HUES64 (cell line): ENCODE measurements around the gene ZDHHC18.

Source experiments
- H3K27ac ChIP-seq: 2 replicates; pipeline ENCODE4 v1.7.0; 2013; ENCODE audit warnings: low read depth, low read length, inconsistent platforms
- H3K27me3 ChIP-seq: 2 replicates; pipeline ENCODE4 v1.6.1; 2013; ENCODE audit warnings: mild to moderate bottlenecking, low read length; ENCODE audit not compliant: insufficient read depth
- H3K36me3 ChIP-seq: 2 replicates; pipeline ENCODE4 v1.6.1; 2013; ENCODE audit warnings: mild to moderate bottlenecking, low read length; ENCODE audit not compliant: insufficient read depth
- H3K4me1 ChIP-seq: 2 replicates; pipeline ENCODE4 v1.6.1; 2013; ENCODE audit warnings: mild to moderate bottlenecking, low read length, moderate library complexity; ENCODE audit not compliant: insufficient read depth
- H3K4me3 ChIP-seq: 2 replicates; pipeline ENCODE4 v1.5.1; 2013; ENCODE audit warnings: mild to moderate bottlenecking, low read length, moderate library complexity
- H3K9ac ChIP-seq: 2 replicates; pipeline ENCODE4 v1.6.1; 2013; ENCODE audit warnings: mild to moderate bottlenecking, low read depth, low read length
- H3K9me3 ChIP-seq: 2 replicates; pipeline ENCODE4 v1.6.1; 2013; ENCODE audit warnings: low read depth, low read length; ENCODE audit not compliant: insufficient read depth
- WGBS: fragments of 150-250, 120-280 bp; methylation state at CpG from one replicate; pipeline ENCODE4 v1.1.7; 2013; ENCODE audit warnings: missing lambda C conversion rate; 5-methylcytosine and 5-hydroxymethylcytosine counted together

Gene ZDHHC18

DNA sequence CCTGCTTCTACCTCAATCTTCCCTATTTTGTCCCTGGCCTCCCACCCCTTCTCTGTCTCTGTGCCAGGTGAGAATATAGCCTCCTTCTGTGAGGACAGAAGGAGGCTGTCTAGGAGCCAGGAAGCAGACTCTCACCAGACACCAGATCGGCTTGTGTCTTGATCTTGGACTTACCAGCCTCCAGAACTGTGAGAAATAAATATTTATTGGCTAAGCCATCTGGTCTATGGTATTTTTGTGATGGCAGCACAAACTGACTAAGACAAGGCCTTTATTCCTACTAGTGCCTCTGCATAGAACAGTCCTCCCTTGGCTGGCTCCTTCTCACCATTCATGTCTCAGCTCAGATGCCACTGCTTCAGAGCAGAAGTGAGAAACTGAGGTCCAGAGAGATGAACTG, 61.7 kb downstream of the ZDHHC18 start:
- peaks cover 63% of the 10 kb centered on the region for H3K36me3 ChIP-seq

DNA sequence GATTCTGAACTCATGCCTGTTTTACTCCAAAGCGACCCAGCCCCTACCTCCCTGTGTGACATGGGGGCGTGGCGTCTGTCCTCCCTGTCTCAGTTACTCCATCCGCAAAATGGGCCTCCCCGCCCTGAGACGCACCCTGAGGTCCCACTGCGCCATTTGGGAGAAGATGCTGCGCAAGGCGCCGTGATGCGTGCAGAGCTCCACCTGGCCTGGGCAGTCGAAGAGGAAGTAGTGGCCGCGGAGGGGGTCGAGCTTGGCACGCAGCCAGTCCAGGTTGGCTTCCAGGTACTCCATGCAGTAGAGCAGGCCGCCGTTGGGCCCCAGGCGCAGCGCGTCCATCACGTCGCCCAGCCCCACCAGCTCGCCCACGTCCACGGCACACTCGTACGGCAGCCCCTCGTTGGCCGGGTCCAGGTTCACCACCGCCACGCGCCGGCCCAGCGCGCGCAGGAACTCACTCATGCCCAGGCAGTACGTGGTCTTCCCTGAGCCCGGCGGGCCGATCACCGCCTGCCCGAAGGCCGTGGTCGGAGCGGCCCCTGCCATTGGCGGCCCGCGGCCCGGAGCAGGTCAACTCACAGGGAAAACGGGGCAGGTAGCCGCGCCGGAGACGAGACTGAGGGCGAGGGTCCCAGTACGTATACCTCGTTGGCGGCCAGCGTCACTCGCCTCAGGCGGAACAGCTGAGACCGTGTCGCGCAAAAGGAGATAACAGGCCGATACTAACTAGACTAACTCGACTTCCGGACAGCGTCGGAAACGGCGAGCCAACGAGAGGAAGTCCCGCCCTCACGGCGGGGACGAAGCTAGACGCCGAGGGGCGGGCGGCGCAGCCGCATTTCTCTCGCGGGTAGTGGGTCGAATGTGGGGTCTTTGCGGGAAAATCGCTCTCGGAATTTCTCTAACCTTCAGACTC, 63.3 kb downstream of the ZDHHC18 start, which contains the start of gene GPN2:
TSS of gene GPN2 (minus strand) at position 733 of the 916 bp plus-strand sequence. CDS start at position 546, 187 bp downstream.
- H3K4me1 ChIP-seq, result no peaks in the 10 kb centered on the region
- peaks cover 61% of the 10 kb centered on the region for H3K36me3 ChIP-seq
- peak within 1 kb of the TSS; percentile 86 for H3K9ac ChIP-seq
- WGBS, result 3% methylated on average over 89 of the region's 89 CpGs
- peak within 1 kb of the TSS; percentile 86 for H3K27ac ChIP-seq
- peak within 1 kb of the TSS; percentile 94 for H3K4me3 ChIP-seq
- H3K9me3 ChIP-seq, result no peaks in the 10 kb centered on the region
- H3K27me3 ChIP-seq, result no peaks in the 10 kb centered on the region

More for the DNA sequence above, 61.7 kb downstream of the ZDHHC18 start:
- no peaks in the 10 kb centered on the region for H3K4me1 ChIP-seq
- no peaks in the 10 kb centered on the region for H3K27me3 ChIP-seq
- no peak overlapping the region for H3K9ac ChIP-seq
- no peaks in the 10 kb centered on the region for H3K9me3 ChIP-seq
- no peak overlapping the region for H3K27ac ChIP-seq
- 100% methylated on average over 1 of the region's 1 CpG for WGBS
- H3K4me3 ChIP-seq, result no peak overlapping the region

DNA sequence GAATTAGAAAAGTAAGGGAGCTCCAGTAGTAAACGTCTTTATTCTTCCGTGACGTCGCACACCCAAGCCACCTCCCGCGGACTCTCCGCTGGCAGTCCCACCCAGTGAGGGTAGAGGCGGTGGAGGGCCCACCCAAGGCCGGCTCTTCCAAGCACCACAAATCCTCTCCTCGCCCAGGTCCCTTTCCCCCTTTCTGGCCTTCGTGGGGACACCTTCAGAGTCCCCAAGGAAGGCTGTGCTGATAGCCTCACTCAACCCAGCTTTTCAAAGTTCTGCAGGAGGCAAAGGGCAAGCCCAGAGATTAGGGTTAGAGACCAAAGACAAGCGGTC, 63.9 kb downstream of the ZDHHC18 start:
- no peaks in the 10 kb centered on the region for H3K27me3 ChIP-seq
- peak overlapping the region; percentile 94 for H3K4me3 ChIP-seq
- no peaks in the 10 kb centered on the region for H3K9me3 ChIP-seq
- no peaks in the 10 kb centered on the region for H3K4me1 ChIP-seq
- 20% methylated on average over 12 of the region's 12 CpGs for WGBS
- peak overlapping the region; percentile 86 for H3K27ac ChIP-seq
- peak overlapping the region; percentile 86 for H3K9ac ChIP-seq
- H3K36me3 ChIP-seq, result peaks cover 58% of the 10 kb centered on the region

DNA sequence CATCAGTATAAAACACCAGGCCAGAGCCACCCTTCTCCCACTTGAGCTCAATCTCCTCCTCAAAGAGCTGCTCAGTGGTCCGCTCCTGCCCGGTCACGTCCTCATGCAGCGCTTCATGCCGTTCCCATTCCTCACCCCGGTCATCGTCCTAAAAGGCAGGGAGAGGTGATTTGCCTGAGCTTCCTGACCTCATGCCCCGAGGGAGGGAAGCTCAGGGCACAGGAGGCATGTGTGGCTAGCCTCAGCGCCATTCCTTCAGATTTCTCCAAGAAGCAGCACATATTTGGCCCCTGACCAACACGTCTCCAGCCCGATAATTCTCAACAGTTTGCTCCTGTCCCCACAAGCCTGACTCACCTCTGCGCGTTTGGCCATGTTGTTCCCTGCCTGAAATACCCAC, 67.8 kb downstream of the ZDHHC18 start:
- H3K27ac ChIP-seq, result no peak overlapping the region
- H3K4me3 ChIP-seq, result no peak overlapping the region
- no peaks in the 10 kb centered on the region for H3K27me3 ChIP-seq
- H3K9ac ChIP-seq, result no peak overlapping the region
- no peaks in the 10 kb centered on the region for H3K9me3 ChIP-seq
- 0 out of 2 replicates have a peak, but pooled peaks cover 3% of the 10 kb centered on the region for H3K4me1 ChIP-seq
- 96% methylated on average over 13 of the region's 13 CpGs for WGBS
- H3K36me3 ChIP-seq, result peaks cover 50% of the 10 kb centered on the region

DNA sequence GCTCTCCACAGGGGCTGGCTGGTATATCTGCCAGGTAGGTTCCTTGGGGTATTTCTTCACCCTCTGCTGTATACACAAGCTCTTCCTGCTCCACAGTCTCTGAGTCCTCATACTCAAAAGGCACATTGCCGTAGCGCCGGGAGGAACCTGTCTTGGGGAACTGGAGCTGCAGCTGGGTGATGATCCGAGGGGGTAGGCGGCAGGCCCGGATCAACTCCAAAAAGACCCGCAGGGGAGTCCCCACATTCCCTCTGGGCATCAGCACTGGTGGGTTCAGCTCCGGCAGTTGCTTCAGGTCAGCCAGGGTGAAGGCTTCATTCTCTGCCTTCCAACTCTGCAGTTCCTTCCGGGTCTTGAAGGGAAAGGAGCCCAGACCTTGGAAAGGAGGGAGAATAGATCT, 70.9 kb downstream of the ZDHHC18 start:
- Histone ChIP-seq H3K36me3 (peaks cover 45% of the 10 kb centered on the region), H3K9me3 (no peaks in the 10 kb centered on the region), H3K4me3 (no peak overlapping the region), H3K4me1 (0 out of 2 replicates have a peak, but pooled peaks cover 5% of the 10 kb centered on the region), H3K27me3 (no peaks in the 10 kb centered on the region), H3K27ac (no peak overlapping the region), H3K9ac (no peak overlapping the region)
- 94% methylated on average over 9 of the region's 9 CpGs for WGBS

DNA sequence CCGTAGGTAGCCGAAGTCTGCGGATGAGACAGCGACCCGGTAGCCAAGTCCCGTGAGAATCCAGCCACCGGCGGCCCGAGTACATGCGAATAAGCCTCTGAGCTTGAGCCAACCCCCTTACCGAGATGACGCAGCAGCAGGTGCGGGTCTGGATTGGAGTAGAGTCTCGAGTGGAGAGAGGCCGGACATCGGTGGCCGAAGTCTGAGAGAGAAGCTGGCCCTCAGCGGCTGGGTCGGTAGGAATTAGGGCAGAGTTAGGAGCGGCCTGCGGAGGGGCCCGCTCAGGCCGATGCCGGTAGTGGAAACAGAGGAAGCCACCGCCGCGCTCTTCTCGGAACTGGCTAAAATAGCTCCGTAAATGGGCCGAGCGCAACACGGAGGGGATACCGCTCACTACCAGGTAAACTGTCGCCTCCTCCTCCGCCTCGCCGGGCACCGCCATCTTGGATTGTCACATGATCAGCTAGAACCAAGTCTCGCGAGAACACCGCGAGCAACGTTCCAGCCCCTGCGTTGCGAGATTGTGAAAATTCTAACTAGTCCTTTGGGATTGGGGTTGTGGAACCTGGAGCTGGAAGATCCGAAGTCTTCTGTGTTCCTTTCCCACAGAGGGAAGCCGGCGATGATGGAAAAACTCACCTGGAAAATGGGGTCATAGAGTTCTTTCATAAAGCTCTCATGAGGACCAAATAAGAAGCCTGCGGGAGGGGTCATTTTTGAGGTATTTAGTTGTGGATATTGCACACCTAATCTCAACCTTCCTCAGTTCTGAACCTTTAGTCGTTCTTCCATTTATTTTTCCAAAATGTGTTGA, 73.7 kb downstream of the ZDHHC18 start, which contains the start of gene GPATCH3:
TSS of gene GPATCH3 (minus strand) at position 467 of the 814 bp plus-strand sequence. CDS start at position 442, 25 bp downstream.
- peak within 1 kb of the TSS; percentile 94 for H3K9ac ChIP-seq
- H3K36me3 ChIP-seq, result peaks cover 19% of the 10 kb centered on the region
- peak within 1 kb of the TSS; percentile 85 for H3K4me3 ChIP-seq
- no peaks in the 10 kb centered on the region for H3K27me3 ChIP-seq
- peak within 1 kb of the TSS; percentile 92 for H3K27ac ChIP-seq
- H3K9me3 ChIP-seq, result no peaks in the 10 kb centered on the region
- WGBS, result under 1% methylated on average over 49 of the region's 50 CpGs
- H3K4me1 ChIP-seq, result 0 out of 2 replicates have a peak, but pooled peaks cover 5% of the 10 kb centered on the region

DNA sequence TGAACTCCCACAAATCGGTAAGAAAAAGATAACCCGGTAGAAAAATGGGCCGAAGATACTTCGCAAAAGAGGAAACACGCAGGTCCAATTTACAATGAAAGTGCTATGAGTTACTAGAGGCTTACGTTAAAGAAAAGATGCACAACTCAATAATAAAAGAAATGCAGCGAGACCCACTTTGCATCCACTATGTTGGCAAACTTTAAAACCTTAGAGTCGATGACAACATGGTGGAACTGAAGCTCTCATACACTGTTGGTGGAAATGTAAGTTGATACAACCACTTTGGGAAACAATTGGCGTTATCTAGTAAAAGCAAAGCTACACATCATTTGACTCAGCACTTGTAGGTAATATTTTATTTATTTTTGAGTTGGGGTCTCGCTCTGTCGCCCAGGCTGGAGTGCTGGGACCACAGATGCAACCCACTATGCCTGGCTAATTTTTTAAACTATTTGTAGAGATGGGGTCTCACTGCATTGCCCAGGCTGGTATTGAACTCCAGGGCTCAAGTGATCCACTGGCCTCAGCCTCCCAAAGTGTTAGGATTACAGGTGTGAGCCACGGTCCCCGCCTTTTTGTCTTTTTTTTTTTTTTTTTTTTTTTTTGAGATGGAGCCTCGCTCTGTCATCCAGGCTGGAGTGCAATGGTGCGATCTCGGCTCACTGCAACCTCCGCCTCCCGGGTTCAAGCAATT, 74.5 kb downstream of the ZDHHC18 start:
- peak overlapping the region; percentile 94 for H3K9ac ChIP-seq
- H3K36me3 ChIP-seq, result peaks cover 16% of the 10 kb centered on the region
- H3K27ac ChIP-seq, result peak overlapping the region; percentile 92
- no peaks in the 10 kb centered on the region for H3K27me3 ChIP-seq
- H3K4me1 ChIP-seq, result 0 out of 2 replicates have a peak, but pooled peaks cover 5% of the 10 kb centered on the region
- H3K9me3 ChIP-seq, result no peaks in the 10 kb centered on the region
- 80% methylated on average over 16 of the region's 18 CpGs for WGBS
- peak overlapping the region; percentile 85 for H3K4me3 ChIP-seq
